Measurements from ENCODE around the gene HM13. TPM values are rescaled to one million over a fixed set of nuclear protein-coding genes. Genes with fewer than 3 reads are reported as not detected.

HM13 gene
- total and polyA plus RNA-seq, 2 of the 13 experiments (the other 11 are each of a cell fraction or from before 2014, with no cell fraction given): 118 to 243 TPM

- TF ChIP-seq AKNA (CRISPR knock-in tag; IDR thresholded peaks at IDR 0.05; ENCODE audit: borderline replicate concordance) (peak; percentile 28), ATF2 (CRISPR knock-in tag; IDR thresholded peaks at IDR 0.05) (peak; percentile 95), ZNF547 (CRISPR knock-in tag; IDR thresholded peaks at IDR 0.05) (peak; percentile 82), FOSL1 (CRISPR knock-in tag; IDR thresholded peaks at IDR 0.05; ENCODE audit: borderline replicate concordance) (peak; percentile 40; the same call in 1 of the 2 replicates), NPAS2 (CRISPR knock-in tag; IDR thresholded peaks at IDR 0.05; ENCODE audit: borderline replicate concordance) (no peak), IRF1 (CRISPR knock-in tag; IDR thresholded peaks at IDR 0.05; ENCODE audit: low read depth) (peak; percentile 70; the same call in 1 of the 2 replicates), ZNF142 (CRISPR knock-in tag; IDR thresholded peaks at IDR 0.05) (peak; percentile 93), NR3C1 (CRISPR knock-in tag; IDR thresholded peaks at IDR 0.05) (no peak)
Measured at GRCh38 chr20:31605031-31605901, 91.0 kb downstream of the HM13 start, which contains the start of gene ID1 (continued).

Measured in HepG2 (cell line).